Pancreas (tissue), 10 donors: ENCODE data around the gene TREML1. TPM values are rescaled to one million over a fixed set of nuclear protein-coding genes. Genes with fewer than 3 reads are reported as not detected.

Experiments used
- ATAC-seq, 4 donors: fragments of 200-7000 bp; cut with Tn5 transposase; one replicate each; pipeline versions ENCODE4 v1.8.0 to v1.9.1; 2020; ENCODE audit warnings: mild to moderate bottlenecking in 4 of 4, moderate library complexity in 4 of 4
- DNase-seq, 6 donors: peaks; one replicate each; pipeline ENCODE4 v3.0.0-alpha.2; 2020
- FAIRE-seq: peaks from 2 replicates; lab custom pipeline; 2012; peaks lifted over from hg19 to GRCh38; lab: Jason Lieb, UNC
- H3K27ac ChIP-seq, 4 donors: fragments of 200-600 bp; sonication (generic); 1 replicate in 3 of 4; 2 replicates in 1 of 4; pipeline versions ENCODE4 v1.5.0 to v1.8.0; 2020
- H3K27me3 ChIP-seq, 4 donors: fragments of 200-600 bp; one replicate each; pipeline ENCODE4 v1.8.0; 2021
- H3K36me3 ChIP-seq, 3 donors: fragments of 200-600 bp; sonication (generic) in 1 of 3; one replicate each; pipeline versions ENCODE4 v1.5.0 to v1.8.0; 2020 to 2021
- H3K4me1 ChIP-seq, 3 donors: fragments of 200-600 bp; one replicate each; pipeline ENCODE4 v1.8.0; 2021
- H3K4me3 ChIP-seq, 4 donors: fragments of 200-600 bp; sonication (generic) in 2 of 4; one replicate each; pipeline versions ENCODE4 v1.5.0 to v1.8.0; 2020 to 2021
- H3K9me3 ChIP-seq, 4 donors: fragments of 200-600 bp; one replicate each; pipeline ENCODE4 v1.8.0; 2021
- WGBS, 2 donors: extraction: QIAGEN DNeasy Blood & Tissue Kit; methylation state at CpG; one replicate each; pipeline ENCODE4 v1.1.7; 2013; 5-methylcytosine and 5-hydroxymethylcytosine counted together
- intact Hi-C, 3 donors: fragments of 100-400 bp; cut with DNase I; formaldehyde crosslinking; loops; one replicate each; pipeline versions ENCODE4 v1.11.1 to v1.14.2; 2022
- polyA plus RNA-seq, 2 donors: library from polyadenylated mRNA; stranded (reverse); fragments of 200-250 nt; gene quantifications; one replicate each; pipeline ENCODE4 v1.2.3, GENCODE V29; 2013
- total RNA-seq, 6 donors: library from RNA; stranded (reverse); fragmentation: NEBNext Ultra II Directional in 4 of 6; extraction: Animal tissue kit (Norgen Biotek cat#: 25700) in 4 of 6; gene quantifications; one replicate each; pipeline versions ENCODE4 v1.2.1 to v1.2.4, GENCODE V29; 2021 to 2023
- TF ChIP-seq, protein P1 (sequence below), 4 donors: fragments of 200-600 bp; sonication (generic) in 3 of 4; IDR thresholded peaks; one replicate each; pipeline versions ENCODE4 v1.5.0 to v1.8.0; 2021; ENCODE audit warnings: antibody characterized with exemption in 4 of 4
- donor health status: healthy with polysubstance abuse.
- donor health status: DM: no; HTN: no; CAD: no; lungs with moderate emphysema.
- donor health status: DM: no; HTN: no; CAD: no.
- donor health status: control.
- donor health status: control.
- donor health status: Bipolar disorder and iron deficiency.
- donor health status: DM: yes; HTN: yes; CAD: no.
- donor health status: DM: no; HTN: no; CAD: no.
- donor health status: DM: no; HTN: no; CAD: no.
- donor health status: DM: yes; HTN: yes; CAD: no.

Gene TREML1
- total and polyA plus RNA-seq, 8 donors: 0.19 to 0.84 (median 0.28) TPM; not detected in 4

DNA sequence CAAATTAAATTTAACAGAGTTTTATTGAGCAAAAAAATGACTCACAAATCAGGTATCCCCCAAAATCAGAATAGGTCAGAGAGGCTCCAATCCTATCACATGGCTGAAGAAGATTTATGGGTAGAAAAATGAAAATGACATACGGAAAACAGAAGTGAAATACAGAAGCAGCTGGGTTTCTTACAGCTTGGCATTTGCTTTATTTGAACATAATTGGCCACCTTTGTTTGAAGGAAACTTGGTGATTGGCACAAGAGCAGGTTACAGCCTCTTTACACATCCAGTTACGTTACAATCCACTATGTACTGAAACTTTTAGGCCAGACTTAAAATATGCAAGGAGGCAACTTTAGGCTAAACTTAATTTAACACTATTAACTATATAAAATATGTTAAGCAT lies 20.5 kb upstream of the TREML1 start:
- H3K36me3 ChIP-seq: no peaks in the 10 kb centered on the region
- FAIRE-seq (no peak), DNase-seq (no peak), ATAC-seq (no peak)
- no peak overlapping the region for H3K4me3 ChIP-seq
- H3K9me3 ChIP-seq: no peaks in the 10 kb centered on the region
- 83 to 89% methylated on average over 2 of the region's 2 CpGs for WGBS, 2 donors
- intact Hi-C loops: no loop called here
- no peak overlapping the region for H3K27ac ChIP-seq
- no peaks in the 10 kb centered on the region for H3K27me3 ChIP-seq
- TF ChIP-seq, protein P1, sequence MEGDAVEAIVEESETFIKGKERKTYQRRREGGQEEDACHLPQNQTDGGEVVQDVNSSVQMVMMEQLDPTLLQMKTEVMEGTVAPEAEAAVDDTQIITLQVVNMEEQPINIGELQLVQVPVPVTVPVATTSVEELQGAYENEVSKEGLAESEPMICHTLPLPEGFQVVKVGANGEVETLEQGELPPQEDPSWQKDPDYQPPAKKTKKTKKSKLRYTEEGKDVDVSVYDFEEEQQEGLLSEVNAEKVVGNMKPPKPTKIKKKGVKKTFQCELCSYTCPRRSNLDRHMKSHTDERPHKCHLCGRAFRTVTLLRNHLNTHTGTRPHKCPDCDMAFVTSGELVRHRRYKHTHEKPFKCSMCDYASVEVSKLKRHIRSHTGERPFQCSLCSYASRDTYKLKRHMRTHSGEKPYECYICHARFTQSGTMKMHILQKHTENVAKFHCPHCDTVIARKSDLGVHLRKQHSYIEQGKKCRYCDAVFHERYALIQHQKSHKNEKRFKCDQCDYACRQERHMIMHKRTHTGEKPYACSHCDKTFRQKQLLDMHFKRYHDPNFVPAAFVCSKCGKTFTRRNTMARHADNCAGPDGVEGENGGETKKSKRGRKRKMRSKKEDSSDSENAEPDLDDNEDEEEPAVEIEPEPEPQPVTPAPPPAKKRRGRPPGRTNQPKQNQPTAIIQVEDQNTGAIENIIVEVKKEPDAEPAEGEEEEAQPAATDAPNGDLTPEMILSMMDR (IDR thresholded peaks at IDR 0.05): no peak
- H3K4me1 ChIP-seq: no peaks in the 10 kb centered on the region

DNA sequence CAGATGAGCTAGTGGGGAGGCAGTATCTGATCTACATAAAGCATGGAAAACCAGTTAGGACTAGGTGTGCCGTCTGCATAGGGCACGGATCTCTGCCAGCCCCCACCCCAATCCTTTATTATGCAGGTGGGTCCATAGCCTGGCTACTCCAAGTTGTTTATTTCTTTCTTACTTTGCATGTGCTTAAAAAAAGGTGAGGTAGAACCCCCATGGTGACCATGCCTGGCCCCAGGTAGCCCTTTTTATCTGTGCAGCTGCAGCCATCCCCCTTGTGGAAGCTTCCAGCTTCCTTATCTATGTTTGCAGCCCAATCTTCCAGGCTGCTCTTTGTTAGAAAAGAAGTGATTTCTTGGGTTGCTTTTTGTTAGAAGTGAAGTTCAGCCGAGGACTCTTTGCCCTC lies 17.8 kb upstream of the TREML1 start:
- H3K9me3 ChIP-seq: no peaks in the 10 kb centered on the region
- no peak overlapping the region for H3K27ac ChIP-seq
- no peaks in the 10 kb centered on the region for H3K36me3 ChIP-seq
- DNase-seq: no peak
- intact Hi-C loops: no loop called here
- H3K27me3 ChIP-seq: no peaks in the 10 kb centered on the region
- no peak for ATAC-seq
- FAIRE-seq: no peak
- 24 to 37% methylated on average over 3 of the region's 3 CpGs for WGBS, 2 donors
- no peak overlapping the region for H3K4me3 ChIP-seq
- H3K4me1 ChIP-seq: no peaks in the 10 kb centered on the region
- TF ChIP-seq, protein P1 (IDR thresholded peaks at IDR 0.05): no peak

DNA sequence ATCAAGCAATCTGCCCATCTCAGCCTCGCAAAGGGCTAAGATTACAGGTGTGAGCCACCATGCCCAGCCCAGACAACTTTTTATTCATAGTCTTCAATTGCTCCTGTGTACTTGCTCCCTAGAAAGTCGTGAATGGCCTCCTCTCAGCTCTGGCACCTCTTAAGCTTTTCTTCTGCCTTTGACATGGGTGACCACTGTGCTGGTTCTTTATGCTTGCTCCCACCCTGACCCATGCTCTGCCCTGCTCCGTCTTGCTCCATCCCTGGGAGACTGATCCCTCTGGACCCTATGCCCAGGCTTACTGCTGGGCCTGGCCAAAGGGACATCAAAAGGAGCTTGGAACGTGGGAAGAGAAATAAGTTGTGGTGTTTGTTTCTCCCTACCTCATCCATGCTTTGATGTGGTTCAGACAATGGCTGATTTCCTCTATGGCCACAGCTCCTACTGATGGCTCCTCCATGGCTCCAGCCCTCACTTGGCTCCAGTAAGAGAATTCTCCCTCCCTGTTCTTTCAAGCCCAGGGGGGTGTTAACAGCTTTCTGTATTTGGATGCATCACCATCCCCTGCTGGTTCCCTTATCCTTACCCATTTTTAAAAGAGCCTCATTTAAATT lies 16.5 kb upstream of the TREML1 start:
- Histone ChIP-seq H3K4me3 (no peak overlapping the region), H3K27ac (no peak overlapping the region), H3K36me3 (no peaks in the 10 kb centered on the region), H3K9me3 (no peaks in the 10 kb centered on the region), H3K4me1 (no peaks in the 10 kb centered on the region), H3K27me3 (no peaks in the 10 kb centered on the region)
- TF ChIP-seq, protein P1 (IDR thresholded peaks at IDR 0.05): no peak
- intact Hi-C loops: no loop called here
- ATAC-seq (no peak), FAIRE-seq (no peak), DNase-seq (no peak)
- WGBS, 2 donors: 62 to 72% methylated on average over 4 of the region's 4 CpGs

DNA sequence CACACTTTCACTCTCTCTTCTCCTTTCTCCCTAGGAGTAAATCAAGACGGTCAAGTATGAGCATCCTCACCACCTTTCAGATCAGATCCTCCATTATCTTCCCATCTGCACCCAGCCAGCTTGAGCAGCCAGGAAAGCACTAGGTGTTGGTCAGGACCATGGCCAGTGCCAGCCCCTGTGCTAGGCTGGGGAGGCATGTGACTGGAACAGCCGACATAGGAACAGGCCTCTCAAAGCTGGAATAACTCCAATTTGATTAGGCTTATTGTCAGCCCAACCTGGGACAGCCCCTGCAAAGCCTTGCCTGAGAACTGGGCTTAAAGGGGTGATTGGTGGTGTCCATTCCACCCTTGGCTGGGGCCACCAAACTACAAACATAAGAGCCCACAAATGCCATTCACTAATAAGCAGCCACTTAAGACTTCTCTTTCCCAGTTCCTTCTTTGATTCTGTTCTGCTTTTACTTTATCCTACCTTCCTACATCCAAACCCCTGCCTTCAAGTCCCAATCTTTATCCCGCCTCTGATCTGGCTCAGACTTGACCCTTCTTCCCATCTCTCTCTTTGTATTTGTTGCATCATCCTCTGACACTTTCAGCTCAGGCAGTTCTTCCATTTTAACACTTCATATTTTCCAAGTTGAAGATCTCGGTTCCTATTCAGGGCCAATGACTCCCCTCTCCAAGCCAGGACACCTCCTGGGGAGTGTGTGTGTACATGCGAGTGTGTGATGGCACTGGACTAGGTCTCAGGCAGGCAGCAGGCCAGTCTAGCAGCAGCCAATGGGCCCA lies 13.2 kb upstream of the TREML1 start:
- ATAC-seq (peak in 1 of 4 donors; percentile 38), FAIRE-seq (no peak), DNase-seq (no peak)
- 54 to 62% methylated on average over 5 of the region's 5 CpGs for WGBS, 2 donors
- no peaks in the 10 kb centered on the region for H3K4me1 ChIP-seq
- H3K27me3 ChIP-seq: no peaks in the 10 kb centered on the region
- H3K27ac ChIP-seq: no peak overlapping the region
- H3K36me3 ChIP-seq: no peaks in the 10 kb centered on the region
- TF ChIP-seq, protein P1 (IDR thresholded peaks at IDR 0.05): no peak
- intact Hi-C loops: no loop called here
- H3K4me3 ChIP-seq: no peak overlapping the region
- H3K9me3 ChIP-seq: no peaks in the 10 kb centered on the region
